ENCODE measurements around the gene TUSC2.

The TUSC2 gene

GRCh38 chr3:50347187-50347813 is 19.3 kb upstream of the TUSC2 start:
- Mint-ChIP-seq H3K27ac (no peak overlapping the region), H3K27me3 (no peaks in the 10 kb centered on the region), H3K36me3 (ENCODE audit: low read depth) (peaks cover 39% of the 10 kb centered on the region), H3K9me3 (no peaks in the 10 kb centered on the region), H3K4me3 (no peak overlapping the region), H3K4me1 (ENCODE audit: low read depth) (peaks cover 89% of the 10 kb centered on the region)
- intact Hi-C loops (cut with micrococcal nuclease), result loop anchor here (1.0 to 5.0 kb wide), 3 partner anchors 90 to 265 kb away; partner anchors contain the start of gene CISH

GRCh38 chr3:50345586-50346234 is 17.7 kb upstream of the TUSC2 start, which contains the start of gene ZMYND10:
ZMYND10 (minus strand) TSS chr3:50345732; CDS start chr3:50345579, 153 bp downstream.
- intact Hi-C loops (cut with micrococcal nuclease), result loop anchor here (5.0 kb wide), 2 partner anchors 92 to 267 kb away; partner anchors contain the start of gene CISH
- peak within 1 kb of the TSS; percentile 88 for H3K4me3 Mint-ChIP-seq
- H3K27ac Mint-ChIP-seq, result peak within 1 kb of the TSS; percentile 85
- H3K9me3 Mint-ChIP-seq, result no peaks in the 10 kb centered on the region
- peaks cover 23% of the 10 kb centered on the region for H3K36me3 Mint-ChIP-seq (ENCODE audit: low read depth)
- H3K4me1 Mint-ChIP-seq (ENCODE audit: low read depth), result peaks cover 88% of the 10 kb centered on the region
- no peaks in the 10 kb centered on the region for H3K27me3 Mint-ChIP-seq

- peak overlapping the region; percentile 85 for H3K27ac Mint-ChIP-seq
- no peaks in the 10 kb centered on the region for H3K27me3 Mint-ChIP-seq
- H3K9me3 Mint-ChIP-seq, result no peaks in the 10 kb centered on the region
- H3K36me3 Mint-ChIP-seq (ENCODE audit: low read depth), result peaks cover 28% of the 10 kb centered on the region
- H3K4me3 Mint-ChIP-seq, result peak overlapping the region; percentile 88
- intact Hi-C loops (cut with micrococcal nuclease), result loop anchor here (5.0 kb wide), 2 partner anchors 92 to 267 kb away; partner anchors contain the start of gene CISH
- H3K4me1 Mint-ChIP-seq (ENCODE audit: low read depth), result peaks cover 82% of the 10 kb centered on the region
These were observed 17.0 kb upstream of the TUSC2 start for GRCh38 chr3:50345008-50345407.

GRCh38 chr3:50342813-50343633 is 15.0 kb upstream of the TUSC2 start:
- intact Hi-C loops (cut with micrococcal nuclease), result no loop called here
- Mint-ChIP-seq H3K27me3 (no peaks in the 10 kb centered on the region), H3K4me1 (ENCODE audit: low read depth) (peaks cover 76% of the 10 kb centered on the region), H3K9me3 (no peaks in the 10 kb centered on the region), H3K27ac (peak overlapping the region; percentile 17), H3K4me3 (no peak overlapping the region), H3K36me3 (ENCODE audit: low read depth) (peaks cover 31% of the 10 kb centered on the region)

- no peak overlapping the region for H3K27ac Mint-ChIP-seq
- peak overlapping the region; percentile 78 for H3K4me3 Mint-ChIP-seq
- no peaks in the 10 kb centered on the region for H3K9me3 Mint-ChIP-seq
- peaks cover 68% of the 10 kb centered on the region for H3K4me1 Mint-ChIP-seq (ENCODE audit: low read depth)
- peaks cover 34% of the 10 kb centered on the region for H3K36me3 Mint-ChIP-seq (ENCODE audit: low read depth)
- H3K27me3 Mint-ChIP-seq, result no peaks in the 10 kb centered on the region
- intact Hi-C loops (cut with micrococcal nuclease), result no loop called here
These were observed 14.1 kb upstream of the TUSC2 start for GRCh38 chr3:50341996-50342650.

GRCh38 chr3:50341537-50341936 is 13.5 kb upstream of the TUSC2 start:
- peaks cover 69% of the 10 kb centered on the region for H3K4me1 Mint-ChIP-seq (ENCODE audit: low read depth)
- H3K9me3 Mint-ChIP-seq, result no peaks in the 10 kb centered on the region
- H3K4me3 Mint-ChIP-seq, result peak overlapping the region; percentile 78
- H3K27ac Mint-ChIP-seq, result peak overlapping the region; percentile 96
- no peaks in the 10 kb centered on the region for H3K27me3 Mint-ChIP-seq
- peaks cover 40% of the 10 kb centered on the region for H3K36me3 Mint-ChIP-seq (ENCODE audit: low read depth)
- intact Hi-C loops (cut with micrococcal nuclease), result no loop called here

- intact Hi-C loops (cut with micrococcal nuclease), result no loop called here
- peak within 1 kb of the TSS; percentile 78 for H3K4me3 Mint-ChIP-seq
- H3K27me3 Mint-ChIP-seq, result no peaks in the 10 kb centered on the region
- peak within 1 kb of the TSS; percentile 96 for H3K27ac Mint-ChIP-seq
- H3K4me1 Mint-ChIP-seq (ENCODE audit: low read depth), result peaks cover 69% of the 10 kb centered on the region
- peaks cover 49% of the 10 kb centered on the region for H3K36me3 Mint-ChIP-seq (ENCODE audit: low read depth)
- no peaks in the 10 kb centered on the region for H3K9me3 Mint-ChIP-seq
These were observed 12.7 kb upstream of the TUSC2 start, which contains the start of gene RASSF1 for GRCh38 chr3:50340448-50341329. RASSF1 (minus strand) TSS chr3:50340836; CDS start chr3:50340805, 31 bp downstream.

- Mint-ChIP-seq H3K9me3 (no peaks in the 10 kb centered on the region), H3K27me3 (no peaks in the 10 kb centered on the region), H3K27ac (peak overlapping the region; percentile 96), H3K4me1 (ENCODE audit: low read depth) (peaks cover 67% of the 10 kb centered on the region), H3K36me3 (ENCODE audit: low read depth) (peaks cover 55% of the 10 kb centered on the region), H3K4me3 (peak overlapping the region; percentile 78)
- intact Hi-C loops (cut with micrococcal nuclease), result no loop called here
These were observed 12.1 kb upstream of the TUSC2 start for GRCh38 chr3:50340147-50340447.

- H3K9me3 Mint-ChIP-seq, result no peaks in the 10 kb centered on the region
- H3K36me3 Mint-ChIP-seq (ENCODE audit: low read depth), result peaks cover 60% of the 10 kb centered on the region
- peak overlapping the region; percentile 96 for H3K27ac Mint-ChIP-seq
- H3K27me3 Mint-ChIP-seq, result no peaks in the 10 kb centered on the region
- H3K4me1 Mint-ChIP-seq (ENCODE audit: low read depth), result peaks cover 63% of the 10 kb centered on the region
- intact Hi-C loops (cut with micrococcal nuclease), result loop anchor here (5.0 kb wide), 1 partner anchor 102 kb away; the partner anchor contains the start of gene GNAI2
- peak overlapping the region; percentile 78 for H3K4me3 Mint-ChIP-seq
These were observed 11.6 kb upstream of the TUSC2 start for GRCh38 chr3:50339485-50340146.

- Mint-ChIP-seq H3K4me1 (ENCODE audit: low read depth) (peaks cover 63% of the 10 kb centered on the region), H3K9me3 (no peaks in the 10 kb centered on the region), H3K4me3 (peak overlapping the region; percentile 78), H3K27ac (peak overlapping the region; percentile 96), H3K27me3 (no peaks in the 10 kb centered on the region), H3K36me3 (ENCODE audit: low read depth) (peaks cover 66% of the 10 kb centered on the region)
- intact Hi-C loops (cut with micrococcal nuclease), result loop anchor here (5.0 kb wide), 1 partner anchor 102 kb away; the partner anchor contains the start of gene GNAI2
These were observed 10.9 kb upstream of the TUSC2 start for GRCh38 chr3:50338965-50339364.

GRCh38 chr3:50337175-50337861 is 9.3 kb upstream of the TUSC2 start:
- H3K4me1 Mint-ChIP-seq (ENCODE audit: low read depth), result peaks cover 54% of the 10 kb centered on the region
- H3K4me3 Mint-ChIP-seq, result peak overlapping the region; percentile 78
- intact Hi-C loops (cut with micrococcal nuclease), result loop anchor here (1.0 to 5.0 kb wide), 3 partner anchors 9 to 100 kb away; partner anchors contain the start of genes GNAI2, IFRD2 and TUSC2
- peaks cover 83% of the 10 kb centered on the region for H3K36me3 Mint-ChIP-seq (ENCODE audit: low read depth)
- H3K27me3 Mint-ChIP-seq, result no peaks in the 10 kb centered on the region
- H3K9me3 Mint-ChIP-seq, result no peaks in the 10 kb centered on the region
- H3K27ac Mint-ChIP-seq, result peak overlapping the region; percentile 96
